Omental fat pad (tissue), 4 donors: Measurements from ENCODE around the gene ARAP1. TPM values are rescaled to one million over a fixed set of nuclear protein-coding genes. Genes with fewer than 3 reads are reported as not detected.

Source experiments
- ATAC-seq: fragments of 150-250 bp; one replicate; pipeline ENCODE4 v1.9.1; 2016; ENCODE audit warnings: mild to moderate bottlenecking, moderate library complexity; ENCODE audit not compliant: low FRiP score
- DNase-seq: peaks from one replicate; pipeline ENCODE4 v3.0.0-alpha.2; 2019; ENCODE audit warnings: low spot score
- CTCF ChIP-seq, 3 donors: fragments of 450-650 bp; IDR thresholded peaks; one replicate each; pipeline ENCODE4 v1.5.1; 2016 to 2017; ENCODE audit warnings: antibody characterized with exemption in 3 of 3, mild to moderate bottlenecking in 3 of 3, moderate library complexity in 2 of 3
- total RNA-seq, 4 donors: library from RNA; depleted of rRNA; stranded (reverse); fragments of >200 nt; gene quantifications; one replicate each; pipeline ENCODE4 v1.1.0, GENCODE V29; 2016

Gene ARAP1
- total RNA-seq, 4 donors from 2014 or later: 112 to 204 (median 123) TPM

- ATAC-seq (peak; percentile 45), DNase-seq (no peak)
- no peak for TF ChIP-seq CTCF (IDR thresholded peaks at IDR 0.05)
These were observed 6.6 kb upstream of the ARAP1 start for GRCh38 chr11:72758690-72759389.

- ATAC-seq: no peak
- no peak for TF ChIP-seq CTCF (IDR thresholded peaks at IDR 0.05)
- no peak for DNase-seq
These were observed 6.1 kb upstream of the ARAP1 start for GRCh38 chr11:72758304-72758689.

GRCh38 chr11:72755713-72756285, 3.6 kb upstream of the ARAP1 start:
- DNase-seq (no peak), ATAC-seq (no peak)
- no peak for TF ChIP-seq CTCF (IDR thresholded peaks at IDR 0.05)

- ATAC-seq: no peak
- DNase-seq: no peak
- TF ChIP-seq CTCF (IDR thresholded peaks at IDR 0.05): no peak
These were observed 2.4 kb upstream of the ARAP1 start for GRCh38 chr11:72754544-72755155.

GRCh38 chr11:72754149-72754543, 1.9 kb upstream of the ARAP1 start:
- TF ChIP-seq CTCF (IDR thresholded peaks at IDR 0.05): no peak
- DNase-seq: no peak
- ATAC-seq: no peak

GRCh38 chr11:72753341-72754148, 1.3 kb upstream of the ARAP1 start:
- DNase-seq (no peak), ATAC-seq (no peak)
- no peak for TF ChIP-seq CTCF (IDR thresholded peaks at IDR 0.05)
